Activated CD4-positive, alpha-beta T cell treated with anti-CD3 and anti-CD28 coated beads, Interleukin-2, amount 50 U/mL, for 1 hour (primary cell): ENCODE results near the gene C15orf39.

Experiments
- DNase-seq: peaks from one replicate; pipeline ENCODE4 v3.0.0-alpha.2; 2020

Gene C15orf39

GRCh38 chr15:75174102-75174501 lies 27.6 kb upstream of the C15orf39 start:
- no peak for DNase-seq

- DNase-seq = no peak
Observed at GRCh38 chr15:75174729-75175128, 27.0 kb upstream of the C15orf39 start.

GRCh38 chr15:75176396-75176761 lies 25.3 kb upstream of the C15orf39 start:
- no peak for DNase-seq

- DNase-seq = no peak
Observed at GRCh38 chr15:75177360-75178071, 24.2 kb upstream of the C15orf39 start.

- no peak for DNase-seq
Observed at GRCh38 chr15:75178171-75178937, 23.3 kb upstream of the C15orf39 start.

- DNase-seq = no peak
Observed at GRCh38 chr15:75178938-75179745, 22.5 kb upstream of the C15orf39 start.

GRCh38 chr15:75179746-75180140 lies 21.9 kb upstream of the C15orf39 start:
- no peak for DNase-seq

GRCh38 chr15:75181780-75182179 lies 19.9 kb upstream of the C15orf39 start:
- no peak for DNase-seq

GRCh38 chr15:75182187-75183131 lies 19.2 kb upstream of the C15orf39 start:
- no peak for DNase-seq

GRCh38 chr15:75185271-75186029 lies 16.2 kb upstream of the C15orf39 start:
- no peak for DNase-seq

GRCh38 chr15:75186044-75186443 lies 15.6 kb upstream of the C15orf39 start:
- DNase-seq = no peak

- DNase-seq = no peak
Observed at GRCh38 chr15:75188499-75188898, 13.2 kb upstream of the C15orf39 start.

GRCh38 chr15:75191235-75191634 lies 10.4 kb upstream of the C15orf39 start:
- DNase-seq = no peak

GRCh38 chr15:75192307-75192706 lies 9.4 kb upstream of the C15orf39 start:
- no peak for DNase-seq

GRCh38 chr15:75193272-75193671 lies 8.4 kb upstream of the C15orf39 start:
- DNase-seq = no peak

GRCh38 chr15:75193976-75194375 lies 7.7 kb upstream of the C15orf39 start:
- DNase-seq = no peak

GRCh38 chr15:75194397-75194796 lies 7.3 kb upstream of the C15orf39 start:
- no peak for DNase-seq

GRCh38 chr15:75195122-75195765 lies 6.4 kb upstream of the C15orf39 start:
- DNase-seq = no peak

- no peak for DNase-seq
Observed at GRCh38 chr15:75195766-75196241, 5.9 kb upstream of the C15orf39 start.

- no peak for DNase-seq
Observed at GRCh38 chr15:75197062-75197630, 4.5 kb upstream of the C15orf39 start.
